Jurkat, Clone E6-1 (cell line): ENCODE results near the gene BUD31.
"Not testable (repeated sequence)": the region's sequence is repeated elsewhere in the genome, so short reads cannot be mapped to it uniquely, and the experiment has no call there.

Experiments
- DNase-seq: peaks from one replicate; pipeline ENCODE4 v3.0.0-alpha.2; 2011; ENCODE audit warnings: low read depth, low spot score
- H3K4me3 ChIP-seq: 2 replicates; pipeline ENCODE4 v1.5.1; 2011; ENCODE audit warnings: mild to moderate bottlenecking, low read length, control low read depth, moderate library complexity

Gene BUD31

GRCh38 chr7:99379693-99380031 lies 29.1 kb upstream of the BUD31 start:
- not testable (repeated sequence) for DNase-seq
- peak overlapping the region; percentile 48 for H3K4me3 ChIP-seq

- peak overlapping the region; percentile 48 for H3K4me3 ChIP-seq
- DNase-seq, result peak; percentile 59
Measured at GRCh38 chr7:99380032-99380822, 28.5 kb upstream of the BUD31 start.

- peak; percentile 83 for DNase-seq
- peak overlapping the region; percentile 48 for H3K4me3 ChIP-seq
Measured at GRCh38 chr7:99380823-99381663, 27.7 kb upstream of the BUD31 start.

- DNase-seq, result no peak
- H3K4me3 ChIP-seq, result peak overlapping the region; percentile 48
Measured at GRCh38 chr7:99381664-99382075, 27.1 kb upstream of the BUD31 start.

GRCh38 chr7:99383203-99383602 lies 25.6 kb upstream of the BUD31 start:
- H3K4me3 ChIP-seq, result no peak overlapping the region
- no peak for DNase-seq

- H3K4me3 ChIP-seq, result no peak overlapping the region
- no peak for DNase-seq
Measured at GRCh38 chr7:99383791-99384370, 24.9 kb upstream of the BUD31 start.

- no peak overlapping the region for H3K4me3 ChIP-seq
- DNase-seq, result no peak
Measured at GRCh38 chr7:99384523-99384922, 24.2 kb upstream of the BUD31 start.

GRCh38 chr7:99385564-99385963 lies 23.2 kb upstream of the BUD31 start:
- no peak for DNase-seq
- no peak overlapping the region for H3K4me3 ChIP-seq

GRCh38 chr7:99386584-99387238 lies 22.1 kb upstream of the BUD31 start:
- H3K4me3 ChIP-seq, result no peak overlapping the region
- DNase-seq, result no peak

GRCh38 chr7:99387239-99387635 lies 21.5 kb upstream of the BUD31 start:
- not testable (repeated sequence) for H3K4me3 ChIP-seq, DNase-seq

- DNase-seq, result no peak
- H3K4me3 ChIP-seq, result no peak overlapping the region
Measured at GRCh38 chr7:99387912-99388311, 20.9 kb upstream of the BUD31 start.

GRCh38 chr7:99389772-99390171 lies 19.0 kb upstream of the BUD31 start:
- DNase-seq, result no peak
- H3K4me3 ChIP-seq, result no peak overlapping the region

- DNase-seq, result no peak
- no peak overlapping the region for H3K4me3 ChIP-seq
Measured at GRCh38 chr7:99390941-99391602, 17.7 kb upstream of the BUD31 start.

- DNase-seq, result no peak
- H3K4me3 ChIP-seq, result no peak overlapping the region
Measured at GRCh38 chr7:99392046-99392445, 16.7 kb upstream of the BUD31 start.

GRCh38 chr7:99392659-99393354 lies 16.0 kb upstream of the BUD31 start:
- H3K4me3 ChIP-seq, result no peak overlapping the region
- no peak for DNase-seq

GRCh38 chr7:99393355-99394187 lies 15.2 kb upstream of the BUD31 start:
- H3K4me3 ChIP-seq, result no peak overlapping the region
- DNase-seq, result no peak

GRCh38 chr7:99394188-99394502 lies 14.6 kb upstream of the BUD31 start:
- no peak overlapping the region for H3K4me3 ChIP-seq
- DNase-seq, result no peak
